DOHH2 (cell line): ENCODE data around the gene LRRC40.

Experiments used
- H3F3A ChIP-seq: fragments of 200-600 bp; sonication (generic), shearing (Covaris generic); 2 replicates; pipeline ENCODE4 v1.6.0; 2016; ENCODE audit warnings: antibody characterized with exemption, mild to moderate bottlenecking; ENCODE audit not compliant: control insufficient read depth, insufficient read depth
- H3K27ac ChIP-seq: fragments of 200-600 bp; sonication (generic); 2 replicates; pipeline ENCODE4 v1.5.1; 2014; ENCODE audit warnings: low read depth, mild to moderate bottlenecking, low read length, moderate library complexity
- H3K27me3 ChIP-seq: fragments of 200-600 bp; sonication (generic); 2 replicates; pipeline ENCODE4 v1.6.1; 2014; ENCODE audit warnings: mild to moderate bottlenecking, low read length, mixed read lengths; ENCODE audit not compliant: control insufficient read depth
- H3K36me3 ChIP-seq: fragments of 200-600 bp; sonication (generic); 2 replicates; pipeline ENCODE4 v1.6.1; 2014; ENCODE audit warnings: mild to moderate bottlenecking, low read length, moderate library complexity, mixed read lengths; ENCODE audit not compliant: control insufficient read depth
- H3K4me1 ChIP-seq: fragments of 200-600 bp; sonication (generic); 2 replicates; pipeline ENCODE4 v1.6.1; 2014; ENCODE audit warnings: mild to moderate bottlenecking, low read length, mixed read lengths; ENCODE audit not compliant: control insufficient read depth
- H3K4me2 ChIP-seq: fragments of 200-600 bp; sonication (generic); 2 replicates; pipeline ENCODE4 v1.6.0; 2014; ENCODE audit warnings: mild to moderate bottlenecking, low read length, moderate library complexity
- H3K4me3 ChIP-seq: fragments of 200-600 bp; sonication (generic); 2 replicates; pipeline ENCODE4 v1.5.1; 2014; ENCODE audit warnings: mild to moderate bottlenecking, low read length, mixed read lengths
- H3K79me2 ChIP-seq: fragments of 200-600 bp; sonication (generic); 2 replicates; pipeline ENCODE4 v1.6.1; 2014; ENCODE audit warnings: mild to moderate bottlenecking, low read length, mixed read lengths; ENCODE audit not compliant: control insufficient read depth
- H3K9me2 ChIP-seq: fragments of 200-600 bp; sonication (generic); replicated peaks from 2 replicates; pipeline ENCODE4 v1.6.1; 2014; ENCODE audit warnings: mild to moderate bottlenecking, low read length, mixed read lengths; ENCODE audit not compliant: control insufficient read depth
- H3K9me3 ChIP-seq: fragments of 200-600 bp; sonication (generic); 2 replicates; pipeline ENCODE4 v1.6.1; 2014; ENCODE audit warnings: antibody characterized with exemption, low read length, mixed read lengths; ENCODE audit not compliant: control insufficient read depth, insufficient read depth
- H4K20me1 ChIP-seq: fragments of 200-600 bp; sonication (generic); 2 replicates; pipeline ENCODE4 v1.6.0; 2014; ENCODE audit warnings: low read depth, mild to moderate bottlenecking, antibody characterized with exemption, low read length, moderate library complexity; ENCODE audit not compliant: control insufficient read depth, insufficient read depth
- EZH2phosphoT487 ChIP-seq: fragments of 200-600 bp; sonication (generic); IDR thresholded peaks from 2 replicates; pipeline ENCODE4 v1.6.1; 2017; ENCODE audit warnings: borderline replicate concordance, mild to moderate bottlenecking, antibody characterized with exemption, low read length, moderate library complexity, mixed read lengths
- TF ChIP-seq, protein P1 (sequence below): fragments of 200-600 bp; sonication (generic); IDR thresholded peaks from one replicate; pipeline ENCODE4 v1.5.1; 2014; ENCODE audit warnings: antibody characterized with exemption, mild to moderate bottlenecking, low read depth, low read length; ENCODE audit not compliant: poor library complexity, severe bottlenecking

LRRC40 gene

DNA sequence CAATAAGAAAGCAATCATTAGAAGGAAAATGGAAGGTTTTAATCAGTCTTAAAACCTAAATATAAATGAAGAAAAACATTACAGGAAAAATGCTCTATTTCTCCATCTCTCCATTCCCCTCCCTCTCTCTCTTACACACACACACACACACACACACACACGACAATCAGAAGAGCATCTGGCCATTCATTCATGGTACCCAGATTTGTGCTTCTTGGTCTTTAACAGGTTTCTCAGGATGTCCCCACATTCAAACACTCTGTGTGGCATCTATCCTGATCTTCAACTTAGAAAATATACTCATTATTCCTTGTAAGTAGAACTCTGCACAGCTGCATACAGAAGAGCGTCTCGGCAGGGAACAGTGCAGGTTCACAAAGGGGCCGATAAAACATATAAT is 779 bp downstream of the LRRC40 start:
- H3K4me1 ChIP-seq, result peaks cover 46% of the 10 kb centered on the region

DNA sequence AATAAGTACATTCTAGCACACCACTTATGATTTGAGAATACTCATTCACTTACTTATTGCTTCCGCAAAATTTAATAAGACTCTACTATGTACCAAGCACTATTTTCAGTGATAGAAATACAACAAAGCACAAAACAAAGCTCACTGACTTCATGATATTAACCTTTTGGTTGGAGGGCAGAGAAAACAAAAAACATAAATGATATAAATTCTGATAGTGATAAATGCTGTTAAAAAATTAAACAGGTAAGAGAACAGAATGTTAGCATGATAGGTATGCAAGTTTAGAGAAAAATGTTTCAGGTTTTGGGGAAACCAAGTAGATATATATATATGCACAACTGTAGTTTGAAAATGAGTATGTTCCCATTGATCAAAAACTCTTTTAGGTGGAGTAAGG is 1.2 kb downstream of the LRRC40 start:
- Histone ChIP-seq H3K4me2 (peak overlapping the region; percentile 72), H3K79me2 (peaks cover 96% of the 10 kb centered on the region), H3K9me3 (no peaks in the 10 kb centered on the region), H3K9me2 (no peaks in the 10 kb centered on the region), H4K20me1 (no peaks in the 10 kb centered on the region), H3K27me3 (no peaks in the 10 kb centered on the region), H3K27ac (no peak overlapping the region), H3K36me3 (peaks cover 30% of the 10 kb centered on the region), H3K4me3 (peak overlapping the region; percentile 82), H3F3A (peaks cover 3% of the 10 kb centered on the region; the same call in 1 of the 2 replicates), H3K4me1 (peaks cover 46% of the 10 kb centered on the region)
- TF ChIP-seq, protein P1, sequence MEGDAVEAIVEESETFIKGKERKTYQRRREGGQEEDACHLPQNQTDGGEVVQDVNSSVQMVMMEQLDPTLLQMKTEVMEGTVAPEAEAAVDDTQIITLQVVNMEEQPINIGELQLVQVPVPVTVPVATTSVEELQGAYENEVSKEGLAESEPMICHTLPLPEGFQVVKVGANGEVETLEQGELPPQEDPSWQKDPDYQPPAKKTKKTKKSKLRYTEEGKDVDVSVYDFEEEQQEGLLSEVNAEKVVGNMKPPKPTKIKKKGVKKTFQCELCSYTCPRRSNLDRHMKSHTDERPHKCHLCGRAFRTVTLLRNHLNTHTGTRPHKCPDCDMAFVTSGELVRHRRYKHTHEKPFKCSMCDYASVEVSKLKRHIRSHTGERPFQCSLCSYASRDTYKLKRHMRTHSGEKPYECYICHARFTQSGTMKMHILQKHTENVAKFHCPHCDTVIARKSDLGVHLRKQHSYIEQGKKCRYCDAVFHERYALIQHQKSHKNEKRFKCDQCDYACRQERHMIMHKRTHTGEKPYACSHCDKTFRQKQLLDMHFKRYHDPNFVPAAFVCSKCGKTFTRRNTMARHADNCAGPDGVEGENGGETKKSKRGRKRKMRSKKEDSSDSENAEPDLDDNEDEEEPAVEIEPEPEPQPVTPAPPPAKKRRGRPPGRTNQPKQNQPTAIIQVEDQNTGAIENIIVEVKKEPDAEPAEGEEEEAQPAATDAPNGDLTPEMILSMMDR, result no peak
- TF ChIP-seq EZH2phosphoT487, result no peak

More for the DNA sequence above, 779 bp downstream of the LRRC40 start:
- Histone ChIP-seq H3K27me3 (no peaks in the 10 kb centered on the region), H3K4me2 (peak overlapping the region; percentile 72), H3K79me2 (peaks cover 98% of the 10 kb centered on the region), H4K20me1 (no peaks in the 10 kb centered on the region), H3K4me3 (peak overlapping the region; percentile 82), H3K36me3 (peaks cover 31% of the 10 kb centered on the region), H3K9me3 (no peaks in the 10 kb centered on the region), H3K9me2 (no peaks in the 10 kb centered on the region), H3K27ac (no peak overlapping the region), H3F3A (peaks cover 3% of the 10 kb centered on the region; the same call in 1 of the 2 replicates)
- no peak for TF ChIP-seq EZH2phosphoT487
- TF ChIP-seq, protein P1, result no peak

DNA sequence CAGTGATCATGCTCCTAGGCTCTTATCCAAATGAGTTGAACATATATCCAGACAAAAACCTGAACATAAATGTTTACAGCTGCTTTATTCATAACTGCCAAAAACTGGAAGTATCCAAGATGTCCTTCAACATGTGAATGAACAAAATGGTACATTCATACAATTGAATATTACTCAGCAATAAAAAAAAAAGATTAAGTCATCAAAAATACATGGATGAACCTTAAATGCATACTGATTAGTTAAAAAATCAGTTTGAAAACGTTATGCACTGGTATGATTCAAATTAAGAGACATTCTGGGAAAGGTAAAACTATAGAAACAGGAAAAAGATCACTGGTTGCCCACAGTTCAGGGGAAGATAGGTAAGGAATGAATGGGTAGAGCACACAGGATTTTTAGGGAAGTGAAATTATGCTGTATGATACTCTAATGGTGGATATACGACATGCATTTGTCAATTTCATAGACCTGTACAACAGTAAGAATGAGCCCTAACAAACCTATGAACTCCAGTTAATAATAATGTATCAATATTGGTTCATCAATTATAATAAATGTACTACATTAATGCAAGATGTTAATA is 3.1 kb downstream of the LRRC40 start:
- Histone ChIP-seq H3F3A (0 out of 2 replicates have a peak, but pooled peaks cover 2% of the 10 kb centered on the region), H4K20me1 (no peaks in the 10 kb centered on the region), H3K79me2 (peaks cover 96% of the 10 kb centered on the region), H3K36me3 (peaks cover 12% of the 10 kb centered on the region), H3K27ac (no peak overlapping the region), H3K4me2 (peak overlapping the region; percentile 72), H3K4me3 (0 out of 2 replicates have a peak overlapping the region, but pooled peaks have one; percentile 8), H3K9me3 (no peaks in the 10 kb centered on the region), H3K4me1 (peaks cover 33% of the 10 kb centered on the region), H3K27me3 (no peaks in the 10 kb centered on the region), H3K9me2 (no peaks in the 10 kb centered on the region)
- TF ChIP-seq EZH2phosphoT487, result no peak
- TF ChIP-seq, protein P1, result no peak
